SK-N-SH (cell line): ENCODE data around the gene SH3RF1. TPM values are rescaled to one million over a fixed set of nuclear protein-coding genes. Genes with fewer than 3 reads are reported as not detected.

ENCODE experiments used
- CTCF ChIA-PET: fragments of 300-600, 350-600 bp; formaldehyde crosslinking; extraction: SDS; loops from one replicate; lab custom pipeline; 2021; lab: Yijun Ruan, JAX
- POLR2A ChIA-PET: fragments of 350-600 bp; sonication (Branson Sonifier 250); formaldehyde crosslinking; extraction: SDS; loops from one replicate; lab custom pipeline; 2020; ENCODE audit warnings: antibody characterized with exemption, inconsistent platforms; lab: Yijun Ruan, JAX
- DNase-seq: peaks from one replicate; pipeline ENCODE4 v3.0.0; 2012
- H2AFZ ChIP-seq: fragments of 200-600 bp; sonication (generic); 2 replicates; pipeline ENCODE4 v1.8.1; 2016; ENCODE audit warnings: antibody characterized with exemption, mild to moderate bottlenecking, low read depth
- H3F3A ChIP-seq: fragments of 200-600 bp; sonication (generic); replicated peaks from 2 replicates; pipeline ENCODE3; 2016; ENCODE audit warnings: antibody characterized with exemption, mild to moderate bottlenecking; ENCODE audit not compliant: insufficient read depth
- H3K27ac ChIP-seq, 2 experiments: fragments of 200-500 bp in 1 of 2; fragments of 200-600 bp in 1 of 2; sonication (Bioruptor generic) in 1 of 2; sonication (generic), shearing (Covaris generic) in 1 of 2; 2 replicates each; pipeline versions ENCODE4 v1.5.1 to v1.6.1; 2014 to 2016; ENCODE audit warnings: low read depth in 2 of 2, inconsistent platforms in 1 of 2, low read length in 1 of 2, mild to moderate bottlenecking in 1 of 2, mixed read lengths in 1 of 2
- H3K27me3 ChIP-seq: fragments of 200-600 bp; sonication (generic), shearing (Covaris generic); 2 replicates; pipeline ENCODE4 v1.6.1; 2016; ENCODE audit warnings: mixed run types; ENCODE audit not compliant: insufficient read depth
- H3K36me3 ChIP-seq, 2 experiments: fragments of 200-500 bp in 1 of 2; fragments of 200-600 bp in 1 of 2; sonication (Bioruptor generic) in 1 of 2; sonication (generic) in 1 of 2; replicated peaks in 1 of 2; 2 replicates each; pipeline versions ENCODE3 to v1.5.1; 2014 to 2016; ENCODE audit warnings: low read length in 1 of 2, mild to moderate bottlenecking in 1 of 2; ENCODE audit not compliant: insufficient read depth in 2 of 2, control insufficient read depth in 1 of 2
- H3K4me1 ChIP-seq, 2 experiments: fragments of 200-500 bp in 1 of 2; fragments of 200-600 bp in 1 of 2; sonication (Bioruptor generic) in 1 of 2; sonication (generic), shearing (Covaris generic) in 1 of 2; 2 replicates each; pipeline versions ENCODE4 v1.5.1 to v1.6.1; 2014 to 2016; ENCODE audit warnings: low read depth in 1 of 2, low read length in 1 of 2, mixed run types in 1 of 2; ENCODE audit not compliant: insufficient read depth in 2 of 2, control insufficient read depth in 1 of 2
- H3K4me2 ChIP-seq: fragments of 200-600 bp; sonication (generic), shearing (Covaris generic); 2 replicates; pipeline ENCODE4 v1.6.1; 2017; ENCODE audit warnings: mixed run types
- H3K4me3 ChIP-seq, 2 experiments: fragments of 200-500 bp in 1 of 2; fragments of 200-600 bp in 1 of 2; sonication (Bioruptor generic) in 1 of 2; sonication (generic), shearing (Covaris generic) in 1 of 2; 2 replicates each; pipeline versions ENCODE4 v1.5.1 to v1.8.1; 2014 to 2016; ENCODE audit warnings: low read depth in 2 of 2, inconsistent platforms in 1 of 2, low read length in 1 of 2, mild to moderate bottlenecking in 1 of 2, mixed read lengths in 1 of 2, moderate library complexity in 1 of 2
- H3K79me2 ChIP-seq: fragments of 200-600 bp; sonication (generic); 2 replicates; pipeline ENCODE4 v1.8.1; 2017; ENCODE audit warnings: mild to moderate bottlenecking; ENCODE audit not compliant: insufficient read depth
- H3K9ac ChIP-seq: fragments of 200-600 bp; sonication (generic); 2 replicates; pipeline ENCODE4 v1.6.1; 2017; ENCODE audit warnings: mixed run types
- H3K9me2 ChIP-seq: fragments of 200-600 bp; sonication (generic); 2 replicates; pipeline ENCODE4 v1.6.1; 2017; ENCODE audit warnings: mixed run types
- H3K9me3 ChIP-seq: fragments of 200-600 bp; sonication (generic); 2 replicates; pipeline ENCODE4 v1.6.1; 2017; ENCODE audit warnings: mixed run types, mild to moderate bottlenecking, moderate library complexity
- H4K20me1 ChIP-seq: fragments of 200-600 bp; sonication (generic); 2 replicates; pipeline ENCODE4 v1.6.1; 2017; ENCODE audit warnings: mild to moderate bottlenecking, mixed run types; ENCODE audit not compliant: insufficient read depth
- EP300 ChIP-seq, 2 experiments: IDR thresholded peaks; 2 replicates each; pipeline versions ENCODE4 v1.4.0 to v1.6.1; 2012; ENCODE audit warnings: borderline replicate concordance in 1 of 2, low read depth in 1 of 2, low read length in 1 of 2
- FOXM1 ChIP-seq: IDR thresholded peaks from 2 replicates; pipeline ENCODE4 v1.4.0; 2012; ENCODE audit warnings: low read depth, mild to moderate bottlenecking
- GABPA ChIP-seq: IDR thresholded peaks from 2 replicates; pipeline ENCODE4 v1.4.0; 2012; ENCODE audit warnings: low read depth, mild to moderate bottlenecking
- MAX ChIP-seq: IDR thresholded peaks from 2 replicates; pipeline ENCODE4 v1.4.0; 2012; ENCODE audit warnings: low read depth
- MEF2A ChIP-seq: IDR thresholded peaks from 2 replicates; pipeline ENCODE4 v1.4.0; 2012; ENCODE audit warnings: low read depth, borderline replicate concordance
- RCOR1 ChIP-seq: fragments of 150-350 bp; IDR thresholded peaks from 2 replicates; pipeline ENCODE4 v1.6.1; 2017; ENCODE audit warnings: antibody characterized with exemption, low read length
- RFX5 ChIP-seq: IDR thresholded peaks from 2 replicates; pipeline ENCODE4 v1.6.1; 2012; ENCODE audit warnings: mild to moderate bottlenecking, improper control_type of control experiment, low read length
- RXRA ChIP-seq: IDR thresholded peaks from 2 replicates; pipeline ENCODE4 v1.4.0; 2012; ENCODE audit warnings: low read depth, mild to moderate bottlenecking, borderline replicate concordance
- SIN3A ChIP-seq: IDR thresholded peaks from 2 replicates; pipeline ENCODE4 v1.6.1; 2012; ENCODE audit warnings: low read depth, mild to moderate bottlenecking, low read length, moderate library complexity, borderline replicate concordance
- YY1 ChIP-seq: IDR thresholded peaks from 2 replicates; pipeline ENCODE4 v1.4.0; 2012; ENCODE audit warnings: low read depth, mild to moderate bottlenecking
- ZBTB33 ChIP-seq: IDR thresholded peaks from 2 replicates; pipeline ENCODE4 v1.4.0; 2012; ENCODE audit warnings: low read depth, borderline replicate concordance
- WGBS: methylation state at CpG from one replicate; pipeline ENCODE4 v1.1.6; 2017; ENCODE audit warnings: low lambda C conversion rate; 5-methylcytosine and 5-hydroxymethylcytosine counted together
- polyA plus RNA-seq, 3 experiments: library from polyadenylated mRNA; depleted of rRNA; stranded (reverse); fragments of >200 nt; gene quantifications; 2 replicates each; pipeline ENCODE4 v1.2.3, GENCODE V29; 2012

The SH3RF1 gene
- polyA plus RNA-seq, 1 of the 3 experiments (the other 2 are of a cell fraction): 22.0 TPM

DNA sequence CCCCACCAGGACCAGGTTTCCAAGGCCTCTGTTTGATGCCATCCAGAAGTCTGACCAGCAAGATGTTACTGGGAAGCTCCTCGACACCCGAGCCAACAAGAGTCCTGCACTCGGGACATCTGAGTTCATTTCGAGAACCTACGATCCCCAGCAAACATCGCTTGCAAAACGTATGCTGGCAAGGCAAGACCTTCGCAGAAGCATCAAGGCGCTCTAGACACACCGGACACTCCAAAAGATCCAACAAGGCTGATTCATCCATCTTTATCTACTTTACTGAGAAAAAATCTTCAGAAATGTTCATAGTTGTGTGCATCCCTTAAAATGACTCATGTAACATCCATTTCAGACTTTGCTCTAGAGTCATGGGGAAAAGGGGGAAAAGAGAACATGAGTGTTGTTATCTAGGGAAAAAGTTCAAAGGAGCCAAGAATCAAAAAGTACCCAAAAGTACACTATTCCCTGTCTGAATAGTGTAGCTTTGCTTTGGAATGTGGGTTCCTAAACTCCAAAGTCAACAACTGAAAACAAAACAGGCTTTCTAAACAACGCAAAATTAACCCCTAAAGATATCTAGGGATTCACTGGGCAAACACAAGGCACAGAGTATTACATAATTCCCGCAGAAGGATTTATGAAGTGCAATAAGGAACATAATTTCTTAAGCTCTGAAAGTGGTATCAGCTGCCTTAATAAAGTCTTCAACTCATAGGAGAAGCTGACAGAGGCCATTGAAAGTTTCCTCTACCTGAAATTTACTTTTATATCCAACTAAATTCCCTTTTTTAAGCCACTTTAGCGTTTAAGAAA, 1.6 kb downstream of the SH3RF1 start (continued):
- no peak for TF ChIP-seq GABPA
- no peak for TF ChIP-seq SIN3A
- 0 out of 2 replicates have a peak, but pooled peaks have one; percentile 23 for TF ChIP-seq MEF2A

DNA sequence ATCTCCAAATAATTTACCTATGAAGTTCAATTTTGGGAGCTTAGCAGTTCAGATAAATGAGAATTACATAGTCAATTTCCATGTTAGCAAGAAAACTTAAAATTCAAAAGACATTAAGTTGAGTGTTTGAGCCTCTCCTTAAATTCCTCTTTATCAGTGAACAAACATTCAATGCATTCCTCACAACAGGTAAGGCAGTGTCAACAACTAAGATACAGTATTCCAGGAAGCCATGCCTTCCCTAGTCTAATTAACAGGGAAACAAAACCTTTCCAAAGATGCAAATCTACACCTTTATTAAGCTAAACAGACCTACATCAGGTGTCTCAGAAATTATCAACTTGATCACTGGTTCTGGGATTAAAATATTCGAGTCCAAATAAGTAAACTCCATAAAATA, 3.7 kb downstream of the SH3RF1 start:
- Histone ChIP-seq H3K4me2 (peak overlapping the region; percentile 93), H3K27me3 (no peaks in the 10 kb centered on the region), H3K36me3 (peaks cover 36 to 56% of the 10 kb centered on the region in 2 experiments), H3K9ac (peak overlapping the region; percentile 36; the same call in 1 of the 2 replicates), H3F3A (peaks cover 36% of the 10 kb centered on the region), H4K20me1 (peaks cover 63% of the 10 kb centered on the region), H3K9me3 (no peaks in the 10 kb centered on the region), H3K4me1 (peaks cover 8 to 9% of the 10 kb centered on the region in 2 experiments; a peak in 3 of 4 replicates)
- POLR2A ChIA-PET: no interaction called here
- no peak for DNase-seq
- TF ChIP-seq RXRA (no peak), GABPA (no peak), RFX5 (no peak), FOXM1 (no peak), ZBTB33 (no peak)
- TF ChIP-seq, all 33 proteins: peak for 0
- peak overlapping the region in 1 of 2 experiments; percentile 94; a peak in 3 of 4 replicates for H3K27ac ChIP-seq
- 81% methylated on average over 1 of the region's 1 CpG for WGBS
- H3K9me2 ChIP-seq: no peaks in the 10 kb centered on the region
- CTCF ChIA-PET: interaction anchor here (0.7 kb wide), 1 partner anchor 230 kb away, joined by 3 read pairs; no protein-coding TSS in a partner anchor
- no peak overlapping the region for H2AFZ ChIP-seq
- H3K79me2 ChIP-seq: peaks cover 93% of the 10 kb centered on the region
- H3K4me3 ChIP-seq: peak overlapping the region; percentile 50 to 90; a peak in 3 of 4 replicates

GRCh38 chr4:169266661-169267060, 4.1 kb downstream of the SH3RF1 start:
- POLR2A ChIA-PET: no interaction called here
- WGBS: 95% methylated on average over 3 of the region's 3 CpGs

More at GRCh38 chr4:169266661-169267060, 4.1 kb downstream of the SH3RF1 start:
- H3K79me2 ChIP-seq: peaks cover 97% of the 10 kb centered on the region
- H3K9me3 ChIP-seq: no peaks in the 10 kb centered on the region
- peaks cover 31% of the 10 kb centered on the region for H3F3A ChIP-seq
- TF ChIP-seq ZBTB33 (no peak), MAX (no peak), YY1 (no peak), EP300 (IDR thresholded peaks at IDR 0.05; ENCODE audit: borderline replicate concordance in 1 of 2, low read depth in 1 of 2, low read length in 1 of 2) (no peak), RCOR1 (no peak), RFX5 (no peak)
- CTCF ChIA-PET: interaction anchor here (0.7 kb wide), 1 partner anchor 229 kb away, joined by 3 read pairs; no protein-coding TSS in a partner anchor
- H3K9ac ChIP-seq: peak overlapping the region; percentile 36; the same call in 1 of the 2 replicates
- H2AFZ ChIP-seq: no peak overlapping the region
- peaks cover 39 to 56% of the 10 kb centered on the region in 2 experiments for H3K36me3 ChIP-seq
- H3K27me3 ChIP-seq: no peaks in the 10 kb centered on the region
- peaks cover 8 to 9% of the 10 kb centered on the region in 2 experiments; a peak in 3 of 4 replicates for H3K4me1 ChIP-seq
- H3K4me2 ChIP-seq: peak overlapping the region; percentile 93
- H3K27ac ChIP-seq: peak overlapping the region in 1 of 2 experiments; percentile 94; a peak in 2 of 4 replicates
- H4K20me1 ChIP-seq: peaks cover 67% of the 10 kb centered on the region
- no peak for DNase-seq
- peak overlapping the region; percentile 50 to 90; a peak in 3 of 4 replicates for H3K4me3 ChIP-seq
- no peaks in the 10 kb centered on the region for H3K9me2 ChIP-seq
